ENCODE results near the gene GCFC2. TPM values are rescaled to one million over a fixed set of nuclear protein-coding genes. Genes with fewer than 3 reads are reported as not detected.

Gene GCFC2
- total and polyA plus RNA-seq, 2 of the 13 experiments (the other 11 are each of a cell fraction or from before 2014, with no cell fraction given) = 26.8 to 49.0 TPM

DNA sequence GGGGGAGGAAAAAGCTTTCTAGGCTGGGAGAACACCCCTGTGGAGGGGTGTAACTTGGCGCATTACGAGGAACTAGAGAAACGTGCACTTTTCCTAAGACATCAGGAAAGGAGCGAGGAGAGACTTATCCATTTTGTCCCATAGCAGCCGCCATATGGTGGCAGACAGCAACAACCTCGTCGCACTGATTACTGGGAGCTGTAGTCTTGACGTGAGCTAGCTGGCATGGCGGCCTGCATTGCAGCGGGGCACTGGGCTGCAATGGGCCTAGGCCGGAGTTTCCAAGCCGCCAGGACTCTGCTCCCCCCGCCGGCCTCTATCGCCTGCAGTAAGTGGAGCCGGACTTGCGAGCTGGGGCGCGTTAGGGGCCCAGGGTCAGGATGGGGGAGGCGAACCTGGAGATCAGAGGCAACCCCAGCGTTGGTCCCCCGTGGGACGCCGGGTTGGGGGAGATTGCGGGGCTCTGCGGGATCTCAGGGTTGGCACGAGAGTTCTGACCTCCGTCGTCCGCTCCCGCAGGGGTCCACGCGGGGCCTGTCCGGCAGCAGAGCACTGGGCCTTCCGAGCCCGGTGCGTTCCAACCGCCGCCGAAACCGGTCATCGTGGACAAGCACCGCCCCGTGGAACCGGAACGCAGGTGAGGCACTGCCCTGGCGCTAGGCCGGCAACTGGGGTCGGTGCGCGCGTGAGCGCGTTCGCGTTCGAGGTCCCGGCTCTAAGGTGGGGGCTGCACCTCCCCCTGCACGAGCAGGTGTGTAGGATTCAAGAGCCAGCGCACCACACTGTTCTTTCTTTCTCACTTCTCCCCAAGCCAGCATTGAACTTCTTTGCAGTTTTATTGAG is 63.9 kb downstream of the GCFC2 start, which contains the start of gene MRPL19 (continued):
- TF ChIP-seq, protein P1, sequence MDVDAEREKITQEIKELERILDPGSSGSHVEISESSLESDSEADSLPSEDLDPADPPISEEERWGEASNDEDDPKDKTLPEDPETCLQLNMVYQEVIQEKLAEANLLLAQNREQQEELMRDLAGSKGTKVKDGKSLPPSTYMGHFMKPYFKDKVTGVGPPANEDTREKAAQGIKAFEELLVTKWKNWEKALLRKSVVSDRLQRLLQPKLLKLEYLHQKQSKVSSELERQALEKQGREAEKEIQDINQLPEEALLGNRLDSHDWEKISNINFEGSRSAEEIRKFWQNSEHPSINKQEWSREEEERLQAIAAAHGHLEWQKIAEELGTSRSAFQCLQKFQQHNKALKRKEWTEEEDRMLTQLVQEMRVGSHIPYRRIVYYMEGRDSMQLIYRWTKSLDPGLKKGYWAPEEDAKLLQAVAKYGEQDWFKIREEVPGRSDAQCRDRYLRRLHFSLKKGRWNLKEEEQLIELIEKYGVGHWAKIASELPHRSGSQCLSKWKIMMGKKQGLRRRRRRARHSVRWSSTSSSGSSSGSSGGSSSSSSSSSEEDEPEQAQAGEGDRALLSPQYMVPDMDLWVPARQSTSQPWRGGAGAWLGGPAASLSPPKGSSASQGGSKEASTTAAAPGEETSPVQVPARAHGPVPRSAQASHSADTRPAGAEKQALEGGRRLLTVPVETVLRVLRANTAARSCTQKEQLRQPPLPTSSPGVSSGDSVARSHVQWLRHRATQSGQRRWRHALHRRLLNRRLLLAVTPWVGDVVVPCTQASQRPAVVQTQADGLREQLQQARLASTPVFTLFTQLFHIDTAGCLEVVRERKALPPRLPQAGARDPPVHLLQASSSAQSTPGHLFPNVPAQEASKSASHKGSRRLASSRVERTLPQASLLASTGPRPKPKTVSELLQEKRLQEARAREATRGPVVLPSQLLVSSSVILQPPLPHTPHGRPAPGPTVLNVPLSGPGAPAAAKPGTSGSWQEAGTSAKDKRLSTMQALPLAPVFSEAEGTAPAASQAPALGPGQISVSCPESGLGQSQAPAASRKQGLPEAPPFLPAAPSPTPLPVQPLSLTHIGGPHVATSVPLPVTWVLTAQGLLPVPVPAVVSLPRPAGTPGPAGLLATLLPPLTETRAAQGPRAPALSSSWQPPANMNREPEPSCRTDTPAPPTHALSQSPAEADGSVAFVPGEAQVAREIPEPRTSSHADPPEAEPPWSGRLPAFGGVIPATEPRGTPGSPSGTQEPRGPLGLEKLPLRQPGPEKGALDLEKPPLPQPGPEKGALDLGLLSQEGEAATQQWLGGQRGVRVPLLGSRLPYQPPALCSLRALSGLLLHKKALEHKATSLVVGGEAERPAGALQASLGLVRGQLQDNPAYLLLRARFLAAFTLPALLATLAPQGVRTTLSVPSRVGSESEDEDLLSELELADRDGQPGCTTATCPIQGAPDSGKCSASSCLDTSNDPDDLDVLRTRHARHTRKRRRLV (CRISPR knock-in tag; IDR thresholded peaks at IDR 0.05) = peak; percentile 75; the same call in 1 of the 2 replicates
- no peak for TF ChIP-seq ZNF512B (CRISPR knock-in tag; IDR thresholded peaks at IDR 0.05; ENCODE audit: borderline replicate concordance)
- TF ChIP-seq FOSL1 (CRISPR knock-in tag; IDR thresholded peaks at IDR 0.05; ENCODE audit: borderline replicate concordance) = peak; percentile 44; the same call in 1 of the 2 replicates
- TF ChIP-seq, protein P2, sequence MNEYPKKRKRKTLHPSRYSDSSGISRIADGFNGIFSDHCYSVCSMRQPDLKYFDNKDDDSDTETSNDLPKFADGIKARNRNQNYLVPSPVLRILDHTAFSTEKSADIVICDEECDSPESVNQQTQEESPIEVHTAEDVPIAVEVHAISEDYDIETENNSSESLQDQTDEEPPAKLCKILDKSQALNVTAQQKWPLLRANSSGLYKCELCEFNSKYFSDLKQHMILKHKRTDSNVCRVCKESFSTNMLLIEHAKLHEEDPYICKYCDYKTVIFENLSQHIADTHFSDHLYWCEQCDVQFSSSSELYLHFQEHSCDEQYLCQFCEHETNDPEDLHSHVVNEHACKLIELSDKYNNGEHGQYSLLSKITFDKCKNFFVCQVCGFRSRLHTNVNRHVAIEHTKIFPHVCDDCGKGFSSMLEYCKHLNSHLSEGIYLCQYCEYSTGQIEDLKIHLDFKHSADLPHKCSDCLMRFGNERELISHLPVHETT (CRISPR knock-in tag; conservative IDR thresholded peaks at IDR 0.05) = no peak; the same call in none of the 2 replicates
- TF ChIP-seq DNMT1 (CRISPR knock-in tag; IDR thresholded peaks at IDR 0.05) = peak; percentile 59; the same call in 1 of the 2 replicates
- TF ChIP-seq CBX1 (IDR thresholded peaks at IDR 0.05; ENCODE audit: low read depth) = peak; percentile 97
- TF ChIP-seq, protein P3, sequence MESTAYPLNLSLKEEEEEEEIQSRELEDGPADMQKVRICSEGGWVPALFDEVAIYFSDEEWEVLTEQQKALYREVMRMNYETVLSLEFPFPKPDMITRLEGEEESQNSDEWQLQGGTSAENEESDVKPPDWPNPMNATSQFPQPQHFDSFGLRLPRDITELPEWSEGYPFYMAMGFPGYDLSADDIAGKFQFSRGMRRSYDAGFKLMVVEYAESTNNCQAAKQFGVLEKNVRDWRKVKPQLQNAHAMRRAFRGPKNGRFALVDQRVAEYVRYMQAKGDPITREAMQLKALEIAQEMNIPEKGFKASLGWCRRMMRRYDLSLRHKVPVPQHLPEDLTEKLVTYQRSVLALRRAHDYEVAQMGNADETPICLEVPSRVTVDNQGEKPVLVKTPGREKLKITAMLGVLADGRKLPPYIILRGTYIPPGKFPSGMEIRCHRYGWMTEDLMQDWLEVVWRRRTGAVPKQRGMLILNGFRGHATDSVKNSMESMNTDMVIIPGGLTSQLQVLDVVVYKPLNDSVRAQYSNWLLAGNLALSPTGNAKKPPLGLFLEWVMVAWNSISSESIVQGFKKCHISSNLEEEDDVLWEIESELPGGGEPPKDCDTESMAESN (CRISPR knock-in tag; conservative IDR thresholded peaks at IDR 0.05) = peak; percentile 92; the same call in 1 of the 2 replicates
- peak; percentile 88; the same call in 1 of the 2 replicates for TF ChIP-seq ESRRA (CRISPR knock-in tag; IDR thresholded peaks at IDR 0.05; ENCODE audit: low read depth)
- TF ChIP-seq KDM3A (CRISPR knock-in tag; IDR thresholded peaks at IDR 0.05; ENCODE audit: low read depth) = peak; percentile 69
- peak; percentile 44; the same call in 1 of the 2 replicates for TF ChIP-seq LCORL (IDR thresholded peaks at IDR 0.05)
- TF ChIP-seq LCORL (CRISPR knock-in tag; IDR thresholded peaks at IDR 0.05) = peak; percentile 20; the same call in 1 of the 2 replicates
- 0 out of 2 replicates have a peak, but pooled peaks have one; percentile 22 for TF ChIP-seq ZFP41 (CRISPR knock-in tag; IDR thresholded peaks at IDR 0.05; ENCODE audit: borderline replicate concordance)
- TF ChIP-seq SOX6 (IDR thresholded peaks at IDR 0.05) = no peak
- peak; percentile 68 for TF ChIP-seq SOX6 (CRISPR knock-in tag; IDR thresholded peaks at IDR 0.05)
- peak; percentile 59; the same call in 1 of the 2 replicates for TF ChIP-seq SRY (CRISPR knock-in tag; IDR thresholded peaks at IDR 0.05)
